GM21360 (cell line): ENCODE results near the gene CLCN7.

Experiments used
- ATAC-seq: cut with Tn5 transposase; IDR thresholded peaks from one replicate; pipeline ENCODE4 v1.9.1; 2021; ENCODE audit warnings: mild to moderate bottlenecking, moderate library complexity; ENCODE audit not compliant: unreplicated experiment

Gene CLCN7

GRCh38 chr16:1432388-1433262, 42.2 kb downstream of the CLCN7 start:
- ATAC-seq, result no peak

- ATAC-seq, result no peak
These were observed 43.1 kb downstream of the CLCN7 start for GRCh38 chr16:1431497-1432270.

GRCh38 chr16:1430759-1431496, 43.9 kb downstream of the CLCN7 start, which contains the start of gene PERCC1:
Gene PERCC1, plus strand, starts transcription at chr16:1431078. Its CDS starts 1,516 bp downstream, at chr16:1432594.
- ATAC-seq, result no peak

- ATAC-seq, result no peak
These were observed 44.5 kb downstream of the CLCN7 start for GRCh38 chr16:1430214-1430758.

- no peak for ATAC-seq
These were observed 45.2 kb downstream of the CLCN7 start for GRCh38 chr16:1429631-1430030.

- ATAC-seq, result no peak
These were observed 45.8 kb downstream of the CLCN7 start for GRCh38 chr16:1429012-1429411.

- ATAC-seq, result no peak
These were observed 46.3 kb downstream of the CLCN7 start for GRCh38 chr16:1428511-1428910.

GRCh38 chr16:1427473-1428461, 47.1 kb downstream of the CLCN7 start:
- ATAC-seq, result no peak

- no peak for ATAC-seq
These were observed 47.9 kb downstream of the CLCN7 start for GRCh38 chr16:1426734-1427471.

- no peak for ATAC-seq
These were observed 49.0 kb downstream of the CLCN7 start for GRCh38 chr16:1425616-1426370.

- no peak for ATAC-seq
These were observed 50.8 kb downstream of the CLCN7 start for GRCh38 chr16:1424028-1424427.

- ATAC-seq, result no peak
These were observed 52.8 kb downstream of the CLCN7 start for GRCh38 chr16:1422076-1422475.

GRCh38 chr16:1420111-1420539, 54.7 kb downstream of the CLCN7 start:
- no peak for ATAC-seq

GRCh38 chr16:1416521-1416941, 58.3 kb downstream of the CLCN7 start:
- no peak for ATAC-seq

- ATAC-seq, result peak; percentile 33
These were observed 60.1 kb downstream of the CLCN7 start, which contains the start of gene UNKL for GRCh38 chr16:1414532-1415260. Gene UNKL, minus strand, starts transcription at chr16:1414704. Its CDS starts 13 bp downstream, at chr16:1414691.

- peak; percentile 27 for ATAC-seq
These were observed 60.9 kb downstream of the CLCN7 start for GRCh38 chr16:1413684-1414531.
